Stimulated activated CD8-positive, alpha-beta memory T cell treated with anti-CD3 and anti-CD28 coated beads, Interleukin-7, amount 100 ng/mL, for 1 hour (primary cell): ENCODE data around the gene SASH3.

Source experiments
- DNase-seq, 2 donors: peaks; one replicate each; pipeline ENCODE4 v3.0.0-alpha.2; 2020; ENCODE audit warnings: low read depth in 2 of 2

Gene SASH3

DNA sequence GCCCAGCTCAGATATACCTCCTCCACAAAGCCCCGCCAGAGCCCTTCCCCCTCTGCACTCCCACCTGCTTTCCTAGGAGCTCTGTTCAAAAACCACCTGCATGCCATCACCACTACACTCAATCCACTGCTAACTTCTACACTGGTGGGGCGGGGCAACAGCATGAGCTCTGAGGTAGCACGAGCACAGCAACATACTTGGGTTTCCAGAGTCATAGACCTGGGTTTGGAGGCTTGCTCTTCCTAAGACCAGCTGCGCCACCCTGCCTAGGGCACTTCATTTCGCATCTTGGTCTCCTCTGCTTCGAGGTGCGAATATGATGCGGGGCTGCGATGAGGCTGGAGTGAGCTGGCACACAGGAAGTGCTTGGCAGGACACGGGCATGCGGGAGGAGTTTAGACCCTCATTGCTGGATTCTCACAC is 3.6 kb downstream of the SASH3 start:
- no peak for DNase-seq

DNA sequence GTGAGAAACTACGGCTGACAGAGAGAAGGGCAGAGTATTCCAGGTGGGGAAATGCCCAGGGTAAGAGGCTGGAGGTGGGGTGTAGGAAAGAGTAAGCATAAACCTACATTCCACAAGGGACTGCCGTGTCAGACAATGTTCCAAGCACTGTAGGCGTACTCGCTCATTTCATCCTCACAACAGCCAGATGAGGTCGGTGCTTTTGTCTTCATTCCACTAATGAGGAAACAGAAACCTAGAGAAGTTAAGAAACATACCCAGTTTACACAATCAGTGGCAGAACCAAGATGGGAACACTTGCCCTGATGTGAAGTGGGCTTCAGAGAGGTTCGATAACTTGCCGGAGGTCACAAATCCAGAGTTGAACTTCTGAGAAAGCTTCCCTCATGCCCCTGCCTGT is 4.6 kb downstream of the SASH3 start:
- no peak for DNase-seq

DNA sequence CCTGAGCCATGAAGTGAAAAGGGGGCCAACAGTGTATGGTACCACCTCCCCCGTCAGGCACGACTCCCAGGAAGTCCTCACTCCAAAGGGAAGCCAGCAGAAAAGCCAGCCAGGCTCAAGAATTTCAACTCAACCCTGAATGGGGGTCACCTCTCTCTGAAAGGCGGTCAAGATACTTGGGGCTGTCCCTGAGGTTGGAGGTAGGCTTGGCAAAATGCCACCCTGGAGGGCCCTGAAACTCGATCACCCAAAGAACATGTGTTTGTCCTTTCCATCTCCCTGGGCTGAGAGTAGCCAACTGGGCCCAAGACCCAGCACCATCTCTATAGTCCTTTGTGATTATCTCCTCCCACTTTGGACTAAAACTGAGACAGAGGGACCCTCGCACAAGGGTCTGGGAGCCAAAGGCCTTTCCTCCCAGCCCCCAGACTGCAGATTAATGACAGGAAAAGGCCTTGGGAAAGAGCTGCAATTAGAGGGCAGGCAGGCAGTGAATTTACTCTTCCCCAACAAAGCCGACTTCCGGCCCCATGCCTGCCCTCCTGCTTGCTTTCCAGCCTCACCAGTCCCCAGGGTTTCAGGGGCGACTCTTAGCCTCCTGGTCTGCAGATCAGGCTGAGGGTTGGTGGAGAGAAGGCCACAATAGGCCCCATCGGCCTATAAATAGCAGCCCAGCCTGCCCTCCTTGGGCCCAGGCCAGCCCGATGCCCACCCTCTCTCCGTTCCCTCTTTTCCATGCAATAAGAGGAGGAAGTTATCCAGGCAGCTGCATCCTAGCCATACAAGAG is 5.6 kb downstream of the SASH3 start:
- DNase-seq = no peak

DNA sequence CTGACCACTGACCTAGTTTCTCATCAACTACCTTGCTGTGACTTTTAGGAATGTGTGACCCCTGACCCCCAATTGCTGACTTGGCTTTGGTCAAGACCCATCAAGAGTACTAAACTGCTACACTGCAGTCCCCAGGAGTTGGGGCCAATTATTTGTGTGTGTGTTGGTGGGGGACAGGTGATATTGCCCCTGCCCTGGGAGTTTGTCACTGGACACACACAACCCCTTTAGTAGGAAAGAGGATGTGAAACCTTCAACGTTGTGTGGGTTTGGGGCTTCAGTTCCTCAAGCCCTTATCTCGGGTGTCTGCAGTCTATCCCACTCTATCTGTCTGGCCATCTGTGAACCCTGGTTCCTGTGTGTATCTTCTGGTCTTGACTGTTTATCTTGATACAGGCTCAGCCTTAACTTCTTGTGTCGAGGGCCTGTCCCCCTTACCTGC is 6.5 kb downstream of the SASH3 start:
- no peak for DNase-seq

DNA sequence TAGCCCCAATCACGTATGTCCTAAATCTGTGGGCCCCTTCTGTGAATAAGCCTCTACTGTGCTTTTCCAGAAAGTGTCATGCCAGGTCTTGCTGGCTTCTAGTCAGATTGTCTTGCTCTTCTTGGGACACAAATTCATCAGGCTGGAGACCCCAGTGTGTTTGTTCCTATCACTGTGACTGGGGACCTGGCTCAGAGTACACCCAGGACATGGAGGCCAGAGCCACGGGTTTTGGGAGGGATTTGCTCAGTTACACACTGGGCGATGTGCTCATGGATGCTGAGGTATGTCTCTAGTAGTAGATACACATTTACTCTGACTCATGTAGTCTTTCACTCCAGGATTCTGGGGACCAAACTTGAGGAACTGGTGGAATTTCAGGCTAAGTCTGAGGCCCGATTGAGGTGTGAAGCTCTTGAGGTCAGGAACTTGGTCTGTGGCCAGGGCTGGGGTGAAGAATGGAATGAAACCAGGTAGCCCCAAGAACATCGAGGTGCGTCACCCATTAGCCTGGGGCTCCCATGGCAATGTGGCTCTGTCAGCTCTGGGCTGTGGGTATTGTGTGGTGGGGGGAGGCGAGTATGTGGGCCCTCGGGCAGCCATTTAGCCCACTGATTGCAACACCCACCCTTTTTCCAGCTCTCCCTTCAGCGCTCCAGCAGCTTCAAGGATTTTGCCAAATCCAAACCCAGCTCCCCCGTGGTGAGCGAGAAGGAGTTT is 7.7 kb downstream of the SASH3 start:
- no peak for DNase-seq

DNA sequence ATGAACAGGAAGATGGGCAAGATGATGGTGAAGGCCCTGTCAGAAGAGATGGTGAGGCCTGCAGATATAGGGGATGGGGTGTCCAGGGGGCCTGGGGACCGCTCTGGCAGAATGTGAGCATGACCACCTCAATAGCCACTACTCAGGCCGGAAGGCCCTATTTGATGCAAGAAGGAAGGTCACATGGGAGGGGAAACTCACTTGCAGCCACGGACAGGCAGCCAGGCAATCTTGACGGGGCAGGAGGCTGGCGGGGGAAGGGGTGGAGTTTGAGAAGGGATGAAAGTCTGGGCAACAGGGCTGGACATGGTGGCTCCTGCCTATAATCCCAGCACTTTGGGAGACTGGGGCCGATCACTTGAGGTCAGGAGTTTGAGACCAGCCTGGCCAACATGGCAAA is 8.8 kb downstream of the SASH3 start:
- no peak for DNase-seq

DNA sequence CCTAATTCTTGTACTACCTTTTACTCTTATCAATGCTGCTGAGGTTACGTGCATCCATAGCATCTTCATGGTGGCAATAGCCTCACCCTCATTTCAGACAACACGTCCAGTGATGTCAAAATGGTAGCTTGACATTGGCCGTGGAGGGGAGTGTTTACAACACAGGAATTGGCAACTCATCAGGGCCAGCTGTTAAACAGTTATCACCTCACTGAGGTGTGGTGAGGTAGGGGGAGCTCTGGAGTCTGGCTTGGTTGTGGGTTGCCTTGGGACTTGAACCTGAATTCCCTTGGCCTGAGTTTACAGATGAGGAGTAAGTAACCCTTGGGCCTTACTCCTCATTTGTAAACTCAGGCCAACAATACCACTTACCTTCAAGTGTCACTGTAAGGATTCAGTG is 10.4 kb downstream of the SASH3 start:
- no peak for DNase-seq

DNA sequence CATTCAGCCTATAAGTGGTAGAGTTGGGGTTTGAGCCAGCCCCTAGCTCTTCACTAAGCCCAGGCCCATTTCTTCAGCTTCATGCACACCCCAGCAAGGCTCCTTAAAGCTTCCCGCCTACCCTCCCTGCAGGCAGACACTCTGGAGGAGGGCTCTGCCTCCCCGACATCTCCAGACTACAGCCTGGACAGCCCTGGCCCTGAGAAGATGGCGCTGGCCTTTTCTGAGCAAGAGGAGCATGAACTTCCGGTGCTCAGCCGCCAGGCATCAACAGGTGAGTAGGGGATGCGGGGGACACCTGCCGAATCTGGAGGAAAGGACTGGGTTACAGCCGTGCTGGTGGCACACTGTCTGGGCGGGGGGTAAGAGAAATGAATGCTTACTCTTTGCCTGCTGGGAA is 11.1 kb downstream of the SASH3 start:
- no peak for DNase-seq

DNA sequence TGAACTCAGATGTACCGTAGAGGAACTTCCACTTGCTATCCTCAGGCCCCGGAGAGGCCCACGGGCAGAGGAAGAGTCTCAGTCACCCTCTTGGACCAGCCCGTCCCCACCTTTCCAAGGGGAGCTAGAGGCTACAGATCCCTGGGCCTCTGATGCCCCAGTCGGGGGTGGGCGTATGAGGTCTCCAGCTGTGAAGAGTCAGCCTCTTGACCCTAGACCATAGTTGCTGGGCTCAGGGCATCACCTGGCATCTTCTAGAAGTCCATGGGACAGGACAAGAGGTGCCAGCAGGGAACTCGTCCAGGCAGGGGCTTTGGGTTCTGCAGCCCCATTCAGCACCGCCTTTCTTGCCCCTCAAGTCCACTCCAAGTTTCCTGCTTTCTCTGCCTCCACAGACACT is 11.6 kb downstream of the SASH3 start:
- DNase-seq = no peak

DNA sequence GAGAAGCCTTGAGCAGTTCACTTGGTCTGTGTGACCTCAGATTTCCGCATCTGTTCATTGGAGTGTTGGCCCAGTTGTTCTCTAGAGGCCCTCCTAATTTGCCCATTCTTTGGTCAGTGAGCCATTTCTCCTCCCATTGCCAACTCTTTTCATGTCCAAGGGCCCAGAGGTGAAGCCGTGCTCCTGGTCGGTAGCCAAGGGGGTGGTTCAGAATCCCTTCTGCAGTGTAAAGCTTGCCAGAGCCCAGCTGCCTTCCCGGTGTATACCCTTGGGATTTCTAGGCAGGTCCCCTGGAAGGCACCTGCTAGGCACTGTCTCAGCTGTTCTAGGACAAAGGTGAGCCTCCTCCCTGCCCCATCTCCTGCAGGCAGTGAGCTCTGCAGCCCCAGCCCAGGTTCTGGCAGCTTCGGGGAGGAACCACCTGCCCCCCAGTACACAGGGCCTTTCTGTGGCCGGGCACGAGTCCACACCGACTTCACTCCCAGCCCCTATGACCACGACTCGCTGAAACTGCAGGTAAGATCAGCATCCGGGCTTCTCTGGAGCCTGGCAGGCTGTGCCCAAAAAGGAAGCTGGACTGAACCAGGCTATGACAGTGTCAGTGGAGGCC is 12.3 kb downstream of the SASH3 start:
- DNase-seq = no peak

DNA sequence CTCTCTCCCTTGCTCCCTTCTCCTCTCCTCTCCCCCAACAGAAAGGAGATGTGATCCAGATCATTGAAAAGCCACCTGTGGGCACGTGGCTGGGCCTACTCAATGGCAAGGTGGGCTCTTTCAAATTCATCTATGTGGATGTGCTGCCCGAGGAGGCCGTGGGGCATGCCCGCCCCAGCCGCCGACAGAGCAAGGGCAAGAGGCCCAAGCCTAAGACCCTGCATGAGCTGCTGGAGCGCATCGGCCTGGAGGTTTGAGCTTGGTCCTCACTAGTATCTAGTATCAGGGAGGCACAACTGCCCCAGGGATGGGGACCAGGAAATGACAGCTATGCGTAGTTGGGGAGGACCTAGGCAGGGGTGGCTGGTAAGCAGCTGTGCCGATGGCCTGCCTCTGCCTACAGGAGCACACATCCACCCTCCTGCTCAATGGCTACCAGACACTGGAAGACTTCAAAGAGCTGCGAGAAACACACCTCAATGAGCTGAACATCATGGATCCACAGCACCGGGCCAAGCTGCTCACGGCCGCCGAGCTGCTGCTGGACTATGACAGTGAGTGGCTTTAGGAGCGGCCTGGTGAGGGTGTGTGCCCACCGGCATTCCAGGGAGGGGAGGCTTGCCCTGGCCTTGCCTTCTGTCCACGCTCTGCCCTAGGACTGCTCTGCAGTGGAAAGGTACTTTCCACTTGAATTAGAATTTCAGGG is 13.0 kb downstream of the SASH3 start:
- no peak for DNase-seq

DNA sequence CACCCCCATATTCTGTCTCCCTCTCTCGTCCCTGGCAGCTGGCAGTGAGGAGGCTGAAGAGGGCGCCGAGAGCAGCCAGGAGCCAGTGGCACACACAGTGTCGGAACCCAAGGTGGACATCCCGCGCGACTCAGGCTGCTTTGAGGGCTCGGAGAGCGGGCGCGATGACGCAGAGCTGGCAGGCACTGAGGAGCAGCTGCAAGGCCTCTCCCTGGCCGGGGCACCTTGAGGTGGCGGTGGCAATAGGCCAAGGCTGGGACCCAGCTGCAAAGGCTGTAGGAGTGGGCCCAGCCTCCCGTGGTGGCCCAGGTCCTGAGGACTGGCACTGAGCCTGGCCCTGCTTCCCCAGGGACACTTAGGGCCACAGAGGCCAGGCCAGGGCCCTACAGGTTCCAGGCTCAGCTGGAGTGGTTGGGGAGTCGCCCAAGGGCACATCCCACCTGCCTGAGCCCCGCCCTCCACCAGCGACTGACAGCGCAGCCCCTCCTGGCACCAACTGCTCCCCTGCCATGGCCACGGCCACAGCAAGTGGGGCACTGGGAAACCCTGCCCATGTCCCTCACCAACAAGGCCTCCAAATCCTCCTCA is 13.9 kb downstream of the SASH3 start:
- DNase-seq = no peak

DNA sequence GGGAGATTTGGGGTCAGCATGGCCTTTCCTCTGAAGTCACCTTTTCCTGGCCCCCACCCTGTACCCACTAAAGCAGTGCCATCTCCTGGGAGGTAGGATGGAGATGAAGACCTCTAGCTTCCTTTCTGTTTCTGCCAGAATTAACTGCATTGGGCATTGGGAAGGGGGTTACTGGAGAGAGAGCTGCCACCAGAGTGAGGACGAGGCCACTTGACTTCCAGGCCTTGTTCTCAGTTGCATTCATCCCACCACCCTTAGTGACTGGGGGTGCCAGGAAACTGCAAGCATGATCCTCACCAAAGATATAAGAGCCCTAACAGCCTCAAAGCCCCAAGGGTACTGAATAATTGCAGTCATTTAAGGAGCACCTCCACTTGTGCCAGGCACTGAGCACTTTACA is 15.8 kb downstream of the SASH3 start:
- DNase-seq = no peak

DNA sequence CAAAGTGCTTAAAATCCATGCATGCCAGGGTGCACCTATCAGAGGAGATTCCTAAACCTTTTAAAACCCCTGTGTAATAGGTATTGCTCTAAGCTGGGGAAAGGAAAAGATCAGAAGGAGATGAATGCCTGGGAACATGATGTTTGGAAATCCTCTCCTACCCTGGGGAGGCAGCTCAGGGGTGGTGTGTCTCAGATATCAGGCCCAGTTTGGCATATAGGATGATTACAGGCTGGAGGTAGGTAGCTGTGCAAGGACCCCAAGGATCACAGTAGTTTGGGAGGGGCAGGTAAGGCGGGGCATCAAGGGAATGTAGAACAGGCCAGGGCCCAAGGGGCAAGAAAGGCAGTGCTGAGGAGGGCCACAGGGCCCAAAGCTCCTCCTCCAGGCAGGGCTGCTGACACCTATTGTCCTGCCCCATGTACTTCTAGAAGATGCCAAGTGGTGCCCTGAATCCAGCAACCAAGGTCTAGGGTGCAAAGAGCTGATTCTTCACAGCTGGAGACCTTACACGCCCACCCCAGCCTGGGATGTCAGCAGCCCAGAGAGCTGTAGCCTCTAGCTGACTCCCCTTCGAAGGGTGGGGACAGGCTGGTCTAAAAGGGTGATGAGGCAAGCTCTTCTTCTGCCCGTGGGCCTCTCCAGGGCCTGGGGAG is 17.6 kb downstream of the SASH3 start:
- no peak for DNase-seq

DNA sequence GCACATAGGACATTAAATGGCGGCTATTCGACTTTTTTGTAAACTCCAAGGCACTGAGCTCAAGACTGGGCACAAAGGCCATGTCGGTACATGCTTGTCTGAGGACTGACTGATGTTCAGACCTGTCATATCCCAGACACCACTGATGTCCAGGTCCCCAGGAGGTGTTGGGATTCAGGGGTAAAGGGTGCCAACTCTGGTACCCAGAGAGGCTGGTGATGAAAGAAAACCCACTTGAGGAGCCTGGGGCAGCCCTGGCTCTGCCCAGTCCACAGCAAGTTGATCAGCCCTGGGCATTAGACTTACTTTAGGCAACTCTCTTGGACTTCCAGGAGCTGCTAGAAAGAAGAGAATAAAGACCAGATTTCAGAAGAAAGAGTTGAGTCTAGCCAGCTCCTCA is 18.7 kb downstream of the SASH3 start:
- DNase-seq = no peak

DNA sequence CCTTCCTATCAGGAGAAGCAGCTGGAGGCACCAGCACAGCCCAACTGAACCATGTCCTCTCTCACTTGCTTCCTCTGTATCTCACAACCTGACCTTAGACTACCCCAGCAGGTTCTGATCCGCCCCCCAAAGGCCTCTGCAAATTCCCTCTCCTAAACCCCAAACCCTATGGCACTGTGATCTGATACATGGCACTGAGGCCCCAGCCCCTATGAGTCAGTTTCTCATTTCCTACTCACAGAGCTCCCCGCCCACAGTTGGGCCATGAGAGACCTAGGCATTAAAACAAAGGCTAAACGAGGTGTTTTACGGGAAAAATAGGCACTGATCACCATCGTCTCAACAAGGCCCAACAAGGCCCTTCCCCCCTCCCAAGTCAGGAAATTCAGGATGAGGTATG is 19.1 kb downstream of the SASH3 start:
- no peak for DNase-seq

DNA sequence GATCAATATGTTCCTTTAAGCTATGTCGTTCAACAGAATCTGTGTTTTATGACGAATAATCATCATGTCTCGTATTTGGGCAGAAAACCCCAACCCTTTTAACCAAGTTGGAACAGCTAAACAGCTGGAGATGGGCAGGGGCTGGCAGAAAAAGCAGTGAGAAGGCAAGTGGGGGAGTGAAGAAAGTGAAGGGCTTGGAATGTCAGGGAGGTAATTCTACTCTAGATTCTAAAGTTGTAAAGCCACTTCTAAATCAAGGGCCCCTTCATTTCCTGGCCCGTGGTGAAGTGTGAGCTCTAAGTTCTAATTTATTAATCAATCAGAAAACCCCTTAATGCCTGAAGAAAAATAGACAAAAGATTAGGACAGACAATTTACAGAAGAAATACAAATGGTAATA is 20.4 kb downstream of the SASH3 start:
- DNase-seq = no peak

DNA sequence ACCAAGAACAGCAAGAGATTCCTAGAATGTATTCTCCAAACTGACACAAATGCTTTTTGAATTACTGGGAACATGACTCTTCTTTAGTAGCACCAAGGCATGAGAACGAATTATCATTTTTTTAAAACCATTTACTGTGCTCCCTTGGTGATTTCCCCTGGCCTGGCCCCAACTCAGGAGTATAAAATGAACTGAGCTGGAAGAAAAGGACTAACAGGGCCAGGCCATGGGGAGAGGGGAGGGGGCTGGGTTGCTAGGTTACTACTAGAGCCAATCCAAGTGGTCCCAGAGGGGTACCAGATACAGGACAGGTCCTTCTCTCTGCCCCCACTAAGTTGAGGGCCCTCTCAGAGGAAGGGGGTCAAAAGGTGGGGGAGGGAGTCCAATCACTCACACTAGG is 23.1 kb downstream of the SASH3 start:
- DNase-seq = no peak

DNA sequence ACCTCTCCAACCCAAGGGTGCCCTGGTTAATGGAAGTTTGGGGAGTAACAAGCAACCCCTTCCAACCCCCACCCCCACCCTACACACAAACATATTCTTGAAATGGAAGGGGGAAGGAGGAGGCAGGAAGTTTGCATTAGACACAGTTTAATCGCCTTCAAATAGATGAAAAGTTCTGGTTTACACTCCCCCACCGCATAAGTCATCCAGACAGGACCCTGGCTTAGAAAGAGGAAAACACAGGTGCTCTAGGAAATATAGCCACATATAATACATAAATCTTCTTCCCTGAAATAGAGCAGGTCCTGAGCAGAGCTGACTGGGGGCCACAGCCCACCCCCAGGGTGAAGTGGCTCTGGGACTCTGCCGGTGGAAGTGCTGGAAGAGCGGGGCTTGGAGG is 25.1 kb downstream of the SASH3 start:
- no peak for DNase-seq

DNA sequence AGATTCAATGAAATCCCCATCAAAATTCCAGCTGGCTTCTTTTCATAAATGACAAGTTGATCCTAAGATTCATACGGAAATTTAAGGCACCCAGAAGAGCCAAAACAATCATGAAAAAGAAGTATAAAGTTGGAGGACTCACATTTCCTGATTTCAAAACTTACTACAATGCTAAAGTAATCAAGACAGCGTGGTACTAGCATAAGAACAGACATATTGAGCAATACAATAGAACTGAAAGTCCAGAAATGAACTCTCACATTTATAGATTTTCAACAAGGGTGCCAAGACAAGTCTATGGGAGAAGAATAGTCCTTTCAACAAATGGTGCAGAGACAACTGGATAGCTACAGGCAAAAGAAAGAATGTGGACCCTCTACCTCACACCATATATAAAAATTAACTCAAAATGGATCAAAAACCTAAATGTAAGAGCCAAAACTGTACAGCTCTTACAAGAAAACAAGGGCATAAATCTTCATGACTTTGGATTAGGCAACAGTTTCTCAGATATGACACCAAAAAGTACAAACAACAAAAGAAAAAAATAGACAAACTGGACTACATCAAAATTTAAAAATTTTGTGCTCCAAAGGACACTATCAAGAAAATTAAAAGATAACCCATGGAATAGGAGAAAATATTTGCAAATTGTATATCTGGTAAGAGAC is 28.5 kb downstream of the SASH3 start:
- DNase-seq = no peak
